DND-41 (cell line): ENCODE measurements around the gene MT3.

Source experiments
- ATAC-seq: fragments of 200-7000 bp; cut with Tn5 transposase; 3 replicates; pipeline ENCODE4 v1.9.1; 2021; ENCODE audit warnings: low read depth; ENCODE audit not compliant: insufficient read depth
- DNase-seq: peaks from one replicate; pipeline ENCODE4 v3.0.0-alpha.2; 2020
- H2AFZ ChIP-seq: 2 replicates; pipeline ENCODE4 v1.6.0; 2012; ENCODE audit warnings: low read depth, low read length
- H3K27ac ChIP-seq: 2 replicates; pipeline ENCODE4 v1.5.1; 2012; ENCODE audit warnings: low read length, inconsistent platforms
- H3K27me3 ChIP-seq: fragments of 200-600 bp; sonication (generic); 2 replicates; pipeline ENCODE4 v1.6.0; 2012; ENCODE audit warnings: low read length, mild to moderate bottlenecking, inconsistent platforms; ENCODE audit not compliant: insufficient read depth, poor library complexity
- H3K36me3 ChIP-seq: 2 replicates; pipeline ENCODE4 v1.5.1; 2012; ENCODE audit warnings: low read length, inconsistent platforms; ENCODE audit not compliant: insufficient read depth
- H3K4me1 ChIP-seq: 2 replicates; pipeline ENCODE4 v1.5.1; 2012; ENCODE audit warnings: mild to moderate bottlenecking, low read length; ENCODE audit not compliant: insufficient read depth
- H3K4me2 ChIP-seq: 2 replicates; pipeline ENCODE4 v1.6.0; 2012; ENCODE audit warnings: mild to moderate bottlenecking, moderate library complexity, low read length, inconsistent platforms; ENCODE audit not compliant: insufficient read depth
- H3K4me3 ChIP-seq, 2 experiments: fragments of 200-600 bp in 1 of 2; shearing (Covaris generic) in 1 of 2; 2 replicates each; pipeline ENCODE4 v1.5.1; 2012 to 2016; ENCODE audit warnings: inconsistent platforms in 2 of 2, low read length in 2 of 2, mild to moderate bottlenecking in 2 of 2, low read depth in 1 of 2, moderate library complexity in 1 of 2
- H3K79me2 ChIP-seq: 2 replicates; pipeline ENCODE4 v1.6.0; 2012; ENCODE audit warnings: low read length, inconsistent platforms; ENCODE audit not compliant: insufficient read depth
- H3K9ac ChIP-seq: 2 replicates; pipeline ENCODE4 v1.6.0; 2012; ENCODE audit warnings: low read depth, mild to moderate bottlenecking, inconsistent platforms, low read length, moderate library complexity
- H3K9me3 ChIP-seq: 2 replicates; pipeline ENCODE4 v1.5.1; 2012; ENCODE audit warnings: low read length, moderate library complexity, mild to moderate bottlenecking, inconsistent platforms; ENCODE audit not compliant: insufficient read depth, severe bottlenecking
- H4K20me1 ChIP-seq: 2 replicates; pipeline ENCODE4 v1.6.0; 2012; ENCODE audit warnings: low read length; ENCODE audit not compliant: insufficient read depth
- EZH2 ChIP-seq: IDR thresholded peaks from 3 replicates; pipeline ENCODE4 v1.6.1; 2012; ENCODE audit warnings: borderline replicate concordance, low read depth, mild to moderate bottlenecking, moderate library complexity, low read length, inconsistent platforms; ENCODE audit not compliant: severe bottlenecking
- TF ChIP-seq, protein P1 (sequence below): IDR thresholded peaks from 2 replicates; pipeline ENCODE4 v1.5.1; 2012; ENCODE audit warnings: borderline replicate concordance, low read length, moderate library complexity, mild to moderate bottlenecking; ENCODE audit not compliant: poor library complexity, severe bottlenecking; ENCODE audit errors: extremely low read depth

The MT3 gene

DNA sequence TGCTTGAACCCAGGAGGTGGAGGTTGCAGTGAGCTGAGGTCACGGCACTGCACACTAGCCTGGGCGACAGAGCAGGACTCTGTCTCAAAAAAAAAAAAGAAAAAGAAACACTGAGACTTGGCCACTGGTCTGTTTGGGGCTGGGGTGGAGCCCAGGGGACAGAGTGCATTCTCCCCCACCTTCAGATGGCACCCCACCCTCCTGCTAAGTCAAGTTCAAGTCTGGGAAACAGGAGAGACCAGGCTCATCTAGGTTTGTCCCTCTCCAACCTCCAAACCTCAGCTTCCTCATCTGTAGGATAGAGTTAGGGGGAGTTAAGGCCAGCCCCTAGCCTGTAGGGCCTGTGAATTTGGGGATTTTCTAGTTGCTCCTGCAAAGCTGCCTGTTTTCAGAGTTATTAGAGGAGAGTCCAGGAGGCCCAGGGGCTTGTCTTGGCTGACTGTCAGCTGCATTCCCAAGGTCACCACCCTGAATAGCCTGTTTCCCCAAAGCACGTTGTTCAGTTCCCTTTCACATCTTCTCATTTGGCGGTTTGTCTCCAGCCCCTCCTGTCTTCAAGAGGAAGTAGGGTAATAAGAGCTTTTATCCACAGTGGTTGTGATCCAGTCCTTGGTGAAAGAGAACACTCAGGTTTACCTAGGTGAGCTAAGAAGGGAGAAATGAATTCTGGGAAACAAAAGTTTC, 2.2 kb downstream of the MT3 start:
- no peak for TF ChIP-seq EZH2
- TF ChIP-seq, protein P1, sequence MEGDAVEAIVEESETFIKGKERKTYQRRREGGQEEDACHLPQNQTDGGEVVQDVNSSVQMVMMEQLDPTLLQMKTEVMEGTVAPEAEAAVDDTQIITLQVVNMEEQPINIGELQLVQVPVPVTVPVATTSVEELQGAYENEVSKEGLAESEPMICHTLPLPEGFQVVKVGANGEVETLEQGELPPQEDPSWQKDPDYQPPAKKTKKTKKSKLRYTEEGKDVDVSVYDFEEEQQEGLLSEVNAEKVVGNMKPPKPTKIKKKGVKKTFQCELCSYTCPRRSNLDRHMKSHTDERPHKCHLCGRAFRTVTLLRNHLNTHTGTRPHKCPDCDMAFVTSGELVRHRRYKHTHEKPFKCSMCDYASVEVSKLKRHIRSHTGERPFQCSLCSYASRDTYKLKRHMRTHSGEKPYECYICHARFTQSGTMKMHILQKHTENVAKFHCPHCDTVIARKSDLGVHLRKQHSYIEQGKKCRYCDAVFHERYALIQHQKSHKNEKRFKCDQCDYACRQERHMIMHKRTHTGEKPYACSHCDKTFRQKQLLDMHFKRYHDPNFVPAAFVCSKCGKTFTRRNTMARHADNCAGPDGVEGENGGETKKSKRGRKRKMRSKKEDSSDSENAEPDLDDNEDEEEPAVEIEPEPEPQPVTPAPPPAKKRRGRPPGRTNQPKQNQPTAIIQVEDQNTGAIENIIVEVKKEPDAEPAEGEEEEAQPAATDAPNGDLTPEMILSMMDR, result no peak
- no peak overlapping the region for H3K4me3 ChIP-seq
- H2AFZ ChIP-seq, result no peak overlapping the region
- DNase-seq (no peak), ATAC-seq (no peak)
- no peaks in the 10 kb centered on the region for H3K27me3 ChIP-seq
- no peaks in the 10 kb centered on the region for H4K20me1 ChIP-seq
- H3K79me2 ChIP-seq, result no peaks in the 10 kb centered on the region
- no peaks in the 10 kb centered on the region for H3K9me3 ChIP-seq
- no peaks in the 10 kb centered on the region for H3K4me1 ChIP-seq
- H3K9ac ChIP-seq, result no peak overlapping the region
- no peak overlapping the region for H3K4me2 ChIP-seq
- H3K36me3 ChIP-seq, result no peaks in the 10 kb centered on the region
- H3K27ac ChIP-seq, result no peak overlapping the region

DNA sequence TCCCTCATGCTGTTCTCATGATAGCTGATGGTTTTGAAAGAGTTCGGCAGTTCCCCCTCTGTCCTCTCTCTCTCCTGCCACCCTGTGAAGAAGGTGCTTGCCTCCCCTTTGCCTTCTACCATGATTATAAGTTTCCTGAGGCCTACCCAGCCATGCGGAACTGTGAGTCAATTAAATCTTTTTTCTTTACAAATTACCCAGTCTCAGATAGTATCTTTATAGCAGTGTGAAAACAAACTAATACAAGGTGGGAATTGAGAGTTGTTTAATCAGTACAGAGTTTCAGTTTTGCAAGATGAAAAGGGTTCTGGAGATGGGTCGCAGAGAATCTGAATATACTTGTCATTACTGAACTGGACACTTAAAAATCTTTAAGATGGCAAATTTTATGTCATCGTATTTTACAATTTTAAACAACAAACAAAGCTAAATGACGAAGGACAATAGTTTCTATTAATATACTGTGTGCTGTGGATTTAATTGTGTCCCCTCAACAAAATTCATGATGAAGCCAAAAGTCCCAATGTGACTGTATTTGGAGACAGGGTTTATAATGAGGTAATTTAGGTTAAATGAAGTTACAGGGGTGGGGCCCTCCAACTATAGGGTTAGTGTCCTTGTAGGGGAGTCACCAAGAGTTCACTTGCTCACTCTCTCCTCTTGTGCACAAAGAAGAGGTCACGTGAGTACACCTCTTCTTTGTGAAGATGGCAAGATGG, 4.4 kb downstream of the MT3 start:
- H2AFZ ChIP-seq, result no peak overlapping the region
- H3K4me3 ChIP-seq, result no peak overlapping the region
- H3K4me1 ChIP-seq, result no peaks in the 10 kb centered on the region
- DNase-seq (no peak), ATAC-seq (no peak)
- no peak overlapping the region for H3K27ac ChIP-seq
- H3K79me2 ChIP-seq, result no peaks in the 10 kb centered on the region
- H3K4me2 ChIP-seq, result no peak overlapping the region
- H3K9me3 ChIP-seq, result no peaks in the 10 kb centered on the region
- H3K9ac ChIP-seq, result no peak overlapping the region
- no peak for TF ChIP-seq EZH2
- TF ChIP-seq, protein P1, result no peak
- no peaks in the 10 kb centered on the region for H3K36me3 ChIP-seq
- no peaks in the 10 kb centered on the region for H4K20me1 ChIP-seq
- H3K27me3 ChIP-seq, result no peaks in the 10 kb centered on the region

DNA sequence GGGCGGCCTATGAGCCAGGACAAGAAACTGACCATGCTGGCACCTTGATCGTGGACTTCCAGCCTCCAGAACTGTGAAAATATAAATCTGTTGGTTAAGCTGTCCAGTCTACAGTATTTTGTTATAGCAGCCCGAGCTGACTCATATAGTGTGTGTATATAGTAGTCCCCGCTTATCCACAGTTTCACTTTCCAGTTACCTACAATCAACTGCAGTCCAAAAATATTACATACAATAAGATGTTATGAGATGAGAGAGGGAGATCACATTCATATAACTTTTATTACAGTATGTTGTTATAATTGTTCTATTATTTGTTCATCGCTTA, 4.9 kb downstream of the MT3 start:
- no peak overlapping the region for H3K27ac ChIP-seq
- no peaks in the 10 kb centered on the region for H3K36me3 ChIP-seq
- no peaks in the 10 kb centered on the region for H3K4me1 ChIP-seq
- H3K9ac ChIP-seq, result no peak overlapping the region
- no peaks in the 10 kb centered on the region for H3K9me3 ChIP-seq
- DNase-seq (no peak), ATAC-seq (no peak)
- no peaks in the 10 kb centered on the region for H4K20me1 ChIP-seq
- no peak overlapping the region for H2AFZ ChIP-seq
- H3K79me2 ChIP-seq, result no peaks in the 10 kb centered on the region
- H3K27me3 ChIP-seq, result no peaks in the 10 kb centered on the region
- TF ChIP-seq, protein P1, result no peak
- no peak for TF ChIP-seq EZH2
- H3K4me3 ChIP-seq, result no peak overlapping the region
- no peak overlapping the region for H3K4me2 ChIP-seq
